ENCODE measurements around the gene LAMC1. TPM values are rescaled to one million over a fixed set of nuclear protein-coding genes. Genes with fewer than 3 reads are reported as not detected.
"Not testable (repeated sequence)": the region's sequence is repeated elsewhere in the genome, so short reads cannot be mapped to it uniquely, and the experiment has no call there.

LAMC1 gene
- total RNA-seq, 1 donor from 2014 or later: 0.39 TPM

- Mint-ChIP-seq H3K36me3 (ENCODE audit: low read depth) (no peaks in the 10 kb centered on the region), H3K9me3 (no peaks in the 10 kb centered on the region), H3K4me1 (ENCODE audit: low read depth) (no peaks in the 10 kb centered on the region), H3K27ac (no peak overlapping the region), H3K4me3 (ENCODE audit: low read depth) (no peak overlapping the region), H3K27me3 (ENCODE audit: low read depth) (peaks cover 15% of the 10 kb centered on the region)
- no peak for DNase-seq (ENCODE audit: low spot score)
- intact Hi-C loops (cut with micrococcal nuclease): no loop called here
Observed at GRCh38 chr1:183139281-183139942, 116.2 kb downstream of the LAMC1 start.

GRCh38 chr1:183140633-183141032 is 117.4 kb downstream of the LAMC1 start:
- Mint-ChIP-seq H3K4me3 (ENCODE audit: low read depth) (no peak overlapping the region), H3K4me1 (ENCODE audit: low read depth) (no peaks in the 10 kb centered on the region), H3K9me3 (no peaks in the 10 kb centered on the region), H3K36me3 (ENCODE audit: low read depth) (no peaks in the 10 kb centered on the region), H3K27ac (no peak overlapping the region), H3K27me3 (ENCODE audit: low read depth) (peaks cover 15% of the 10 kb centered on the region)
- DNase-seq (ENCODE audit: low spot score): no peak
- intact Hi-C loops (cut with micrococcal nuclease): no loop called here

- DNase-seq (ENCODE audit: low spot score): no peak
- H3K36me3 Mint-ChIP-seq (ENCODE audit: low read depth): no peaks in the 10 kb centered on the region
- intact Hi-C loops (cut with micrococcal nuclease): no loop called here
- no peaks in the 10 kb centered on the region for H3K9me3 Mint-ChIP-seq
- no peaks in the 10 kb centered on the region for H3K4me1 Mint-ChIP-seq (ENCODE audit: low read depth)
- no peak overlapping the region for H3K4me3 Mint-ChIP-seq (ENCODE audit: low read depth)
- H3K27ac Mint-ChIP-seq: no peak overlapping the region
- peaks cover 14% of the 10 kb centered on the region for H3K27me3 Mint-ChIP-seq (ENCODE audit: low read depth)
Observed at GRCh38 chr1:183142171-183142570, 119.0 kb downstream of the LAMC1 start.

- DNase-seq (ENCODE audit: low spot score): no peak
- H3K4me3 Mint-ChIP-seq (ENCODE audit: low read depth): no peak overlapping the region
- no peaks in the 10 kb centered on the region for H3K36me3 Mint-ChIP-seq (ENCODE audit: low read depth)
- intact Hi-C loops (cut with micrococcal nuclease): no loop called here
- H3K4me1 Mint-ChIP-seq (ENCODE audit: low read depth): no peaks in the 10 kb centered on the region
- H3K27me3 Mint-ChIP-seq (ENCODE audit: low read depth): peaks cover 14% of the 10 kb centered on the region
- no peaks in the 10 kb centered on the region for H3K9me3 Mint-ChIP-seq
- H3K27ac Mint-ChIP-seq: no peak overlapping the region
Observed at GRCh38 chr1:183143576-183144315, 120.5 kb downstream of the LAMC1 start.

GRCh38 chr1:183144752-183145151 is 121.5 kb downstream of the LAMC1 start:
- H3K27me3 Mint-ChIP-seq (ENCODE audit: low read depth): peaks cover 8% of the 10 kb centered on the region
- DNase-seq (ENCODE audit: low spot score): no peak
- H3K4me1 Mint-ChIP-seq (ENCODE audit: low read depth): no peaks in the 10 kb centered on the region
- intact Hi-C loops (cut with micrococcal nuclease): no loop called here
- no peak overlapping the region for H3K4me3 Mint-ChIP-seq (ENCODE audit: low read depth)
- H3K9me3 Mint-ChIP-seq: no peaks in the 10 kb centered on the region
- no peaks in the 10 kb centered on the region for H3K36me3 Mint-ChIP-seq (ENCODE audit: low read depth)
- no peak overlapping the region for H3K27ac Mint-ChIP-seq

GRCh38 chr1:183147735-183148134 is 124.5 kb downstream of the LAMC1 start:
- no peak overlapping the region for H3K27ac Mint-ChIP-seq
- intact Hi-C loops (cut with micrococcal nuclease): no loop called here
- no peaks in the 10 kb centered on the region for H3K36me3 Mint-ChIP-seq (ENCODE audit: low read depth)
- H3K9me3 Mint-ChIP-seq: no peaks in the 10 kb centered on the region
- H3K4me1 Mint-ChIP-seq (ENCODE audit: low read depth): no peaks in the 10 kb centered on the region
- no peak for DNase-seq (ENCODE audit: low spot score)
- H3K27me3 Mint-ChIP-seq (ENCODE audit: low read depth): peaks cover 10% of the 10 kb centered on the region
- no peak overlapping the region for H3K4me3 Mint-ChIP-seq (ENCODE audit: low read depth)

GRCh38 chr1:183148599-183148998 is 125.4 kb downstream of the LAMC1 start:
- Mint-ChIP-seq H3K27ac (no peak overlapping the region), H3K4me1 (ENCODE audit: low read depth) (no peaks in the 10 kb centered on the region), H3K27me3 (ENCODE audit: low read depth) (peaks cover 12% of the 10 kb centered on the region), H3K36me3 (ENCODE audit: low read depth) (no peaks in the 10 kb centered on the region), H3K4me3 (ENCODE audit: low read depth) (no peak overlapping the region), H3K9me3 (no peaks in the 10 kb centered on the region)
- intact Hi-C loops (cut with micrococcal nuclease): no loop called here
- no peak for DNase-seq (ENCODE audit: low spot score)

GRCh38 chr1:183149273-183149672 is 126.1 kb downstream of the LAMC1 start:
- Mint-ChIP-seq H3K4me3 (ENCODE audit: low read depth) (no peak overlapping the region), H3K36me3 (ENCODE audit: low read depth) (no peaks in the 10 kb centered on the region), H3K27ac (no peak overlapping the region), H3K4me1 (ENCODE audit: low read depth) (no peaks in the 10 kb centered on the region), H3K9me3 (no peaks in the 10 kb centered on the region), H3K27me3 (ENCODE audit: low read depth) (peaks cover 8% of the 10 kb centered on the region)
- no peak for DNase-seq (ENCODE audit: low spot score)
- intact Hi-C loops (cut with micrococcal nuclease): no loop called here

GRCh38 chr1:183150032-183150431 is 126.8 kb downstream of the LAMC1 start:
- H3K36me3 Mint-ChIP-seq (ENCODE audit: low read depth); H3K27ac Mint-ChIP-seq; H3K27me3 Mint-ChIP-seq (ENCODE audit: low read depth); H3K9me3 Mint-ChIP-seq; H3K4me1 Mint-ChIP-seq (ENCODE audit: low read depth); intact Hi-C loops (cut with micrococcal nuclease); DNase-seq (ENCODE audit: low spot score); H3K4me3 Mint-ChIP-seq (ENCODE audit: low read depth): not testable (repeated sequence)

GRCh38 chr1:183150445-183150844 is 127.2 kb downstream of the LAMC1 start:
- DNase-seq (ENCODE audit: low spot score): no peak
- no peak overlapping the region for H3K27ac Mint-ChIP-seq
- intact Hi-C loops (cut with micrococcal nuclease): no loop called here
- no peak overlapping the region for H3K4me3 Mint-ChIP-seq (ENCODE audit: low read depth)
- H3K9me3 Mint-ChIP-seq: no peaks in the 10 kb centered on the region
- H3K36me3 Mint-ChIP-seq (ENCODE audit: low read depth): no peaks in the 10 kb centered on the region
- H3K27me3 Mint-ChIP-seq (ENCODE audit: low read depth): peaks cover 6% of the 10 kb centered on the region
- no peaks in the 10 kb centered on the region for H3K4me1 Mint-ChIP-seq (ENCODE audit: low read depth)

- H3K4me1 Mint-ChIP-seq (ENCODE audit: low read depth): no peaks in the 10 kb centered on the region
- DNase-seq (ENCODE audit: low spot score): no peak
- no peaks in the 10 kb centered on the region for H3K9me3 Mint-ChIP-seq
- no peak overlapping the region for H3K27ac Mint-ChIP-seq
- H3K36me3 Mint-ChIP-seq (ENCODE audit: low read depth): no peaks in the 10 kb centered on the region
- H3K27me3 Mint-ChIP-seq (ENCODE audit: low read depth): peaks cover 10% of the 10 kb centered on the region
- intact Hi-C loops (cut with micrococcal nuclease): no loop called here
- no peak overlapping the region for H3K4me3 Mint-ChIP-seq (ENCODE audit: low read depth)
Observed at GRCh38 chr1:183152180-183152579, 129.0 kb downstream of the LAMC1 start.

- H3K4me1 Mint-ChIP-seq (ENCODE audit: low read depth): no peaks in the 10 kb centered on the region
- H3K27ac Mint-ChIP-seq: no peak overlapping the region
- H3K4me3 Mint-ChIP-seq (ENCODE audit: low read depth): no peak overlapping the region
Observed at GRCh38 chr1:183155939-183156338, 132.7 kb downstream of the LAMC1 start.

GRCh38 chr1:183159960-183160359 is 136.7 kb downstream of the LAMC1 start:
- Mint-ChIP-seq H3K4me1 (ENCODE audit: low read depth) (no peaks in the 10 kb centered on the region), H3K9me3 (no peaks in the 10 kb centered on the region)
- intact Hi-C loops (cut with micrococcal nuclease): no loop called here

More at GRCh38 chr1:183155939-183156338, 132.7 kb downstream of the LAMC1 start:
- H3K9me3 Mint-ChIP-seq: no peaks in the 10 kb centered on the region
- intact Hi-C loops (cut with micrococcal nuclease): no loop called here
- no peak for DNase-seq (ENCODE audit: low spot score)
- H3K36me3 Mint-ChIP-seq (ENCODE audit: low read depth): no peaks in the 10 kb centered on the region
- H3K27me3 Mint-ChIP-seq (ENCODE audit: low read depth): peaks cover 7% of the 10 kb centered on the region

More at GRCh38 chr1:183159960-183160359, 136.7 kb downstream of the LAMC1 start:
- peaks cover 4% of the 10 kb centered on the region for H3K27me3 Mint-ChIP-seq (ENCODE audit: low read depth)
- no peak overlapping the region for H3K4me3 Mint-ChIP-seq (ENCODE audit: low read depth)
- no peak for DNase-seq (ENCODE audit: low spot score)
- no peaks in the 10 kb centered on the region for H3K36me3 Mint-ChIP-seq (ENCODE audit: low read depth)
- no peak overlapping the region for H3K27ac Mint-ChIP-seq
